GM12873 (cell line): Measurements from ENCODE around the gene NUDC.

Experiments used
- CTCF ChIP-seq: IDR thresholded peaks from 2 replicates; pipeline ENCODE4 v1.5.1; 2012; ENCODE audit warnings: low read depth, mild to moderate bottlenecking, moderate library complexity, low read length, control low read depth; ENCODE audit not compliant: insufficient read depth; ENCODE audit errors: missing control alignments

NUDC gene

GRCh38 chr1:26889551-26890466 lies 31.7 kb upstream of the NUDC start, which contains the start of gene GPN2:
Gene GPN2, minus strand, starts transcription at chr1:26890283. Its CDS starts 187 bp downstream, at chr1:26890096.
- no peak for TF ChIP-seq CTCF

- no peak for TF ChIP-seq CTCF
Observed at GRCh38 chr1:26890467-26890796, 31.1 kb upstream of the NUDC start.

GRCh38 chr1:26894263-26894662 lies 27.3 kb upstream of the NUDC start:
- TF ChIP-seq CTCF: no peak

GRCh38 chr1:26897351-26897750 lies 24.2 kb upstream of the NUDC start:
- no peak for TF ChIP-seq CTCF

GRCh38 chr1:26900001-26900814 lies 21.3 kb upstream of the NUDC start, which contains the start of gene GPATCH3:
Gene GPATCH3, minus strand, starts transcription at chr1:26900467. Its CDS starts 25 bp downstream, at chr1:26900442.
- TF ChIP-seq CTCF: no peak

GRCh38 chr1:26900815-26901511 lies 20.6 kb upstream of the NUDC start:
- TF ChIP-seq CTCF: no peak
